Fibroblast of skin of left quadriceps (primary cell): Measurements from ENCODE around the gene SGO1.
A peak's percentile ranks its signal among the peaks of the same experiment; 100 is the strongest.

Source experiments
- DNase-seq, 2 experiments: peaks; one replicate each; pipeline ENCODE4 v3.0.0-alpha.2; 2013; ENCODE audit warnings: low read depth in 2 of 2

SGO1 gene

DNA sequence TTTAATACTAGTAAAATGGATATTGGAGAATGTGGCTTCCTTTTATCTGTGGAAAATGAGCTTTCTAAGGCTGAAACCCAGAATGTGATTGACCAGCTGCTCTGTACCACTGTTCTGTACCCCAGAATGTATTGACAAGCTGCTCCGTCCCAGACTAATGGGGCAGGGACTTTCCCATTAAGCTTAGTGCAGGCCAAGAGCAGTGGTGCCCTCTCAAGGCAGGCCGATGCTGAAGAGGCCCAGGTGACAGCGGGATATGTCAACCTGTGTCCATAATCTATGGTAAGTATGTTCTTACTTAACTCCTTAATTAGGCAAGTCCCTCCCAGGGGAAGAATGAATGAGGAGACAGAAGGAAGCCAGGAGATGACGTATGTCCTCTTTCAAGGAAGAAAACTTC lies 31.1 kb downstream of the SGO1 start:
- no peak for DNase-seq

DNA sequence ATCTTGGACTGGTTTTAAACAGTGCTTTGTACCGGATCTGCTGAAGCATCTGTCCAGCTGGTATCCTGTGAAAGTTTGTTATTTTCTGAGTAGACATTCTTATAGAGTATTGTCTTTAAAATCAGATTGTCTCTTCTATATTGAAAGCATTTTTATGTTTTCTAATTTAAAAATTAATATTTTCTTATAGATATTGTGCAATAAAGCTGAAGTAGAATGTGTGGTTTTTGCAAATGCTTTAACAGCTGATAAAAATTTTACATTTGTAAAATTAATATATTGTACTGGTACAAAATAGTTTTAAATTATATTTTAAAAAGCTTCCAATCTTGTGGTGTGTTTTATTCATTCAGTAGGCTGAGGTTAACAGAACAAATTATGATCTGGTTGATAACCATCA lies 31.9 kb downstream of the SGO1 start:
- DNase-seq, result no peak

DNA sequence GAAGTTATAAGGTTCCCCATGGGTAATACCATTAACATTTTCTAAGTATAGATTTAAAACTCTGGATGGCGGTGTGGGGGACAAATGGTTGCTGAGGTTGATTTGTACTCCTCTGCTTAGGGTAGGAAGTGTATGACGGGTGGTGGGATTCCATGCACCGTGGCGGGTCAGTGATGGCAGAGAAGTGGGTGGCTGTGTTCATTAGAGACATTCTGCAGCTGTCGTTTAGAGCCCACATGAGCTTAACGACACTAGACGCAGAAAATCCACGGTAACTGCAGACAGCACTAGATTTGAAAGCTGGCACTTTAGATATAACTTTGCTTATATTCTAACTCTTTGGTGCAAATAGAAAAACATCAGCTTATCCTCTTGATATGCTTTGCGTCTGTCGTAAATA lies 37.5 kb downstream of the SGO1 start:
- no peak for DNase-seq

DNA sequence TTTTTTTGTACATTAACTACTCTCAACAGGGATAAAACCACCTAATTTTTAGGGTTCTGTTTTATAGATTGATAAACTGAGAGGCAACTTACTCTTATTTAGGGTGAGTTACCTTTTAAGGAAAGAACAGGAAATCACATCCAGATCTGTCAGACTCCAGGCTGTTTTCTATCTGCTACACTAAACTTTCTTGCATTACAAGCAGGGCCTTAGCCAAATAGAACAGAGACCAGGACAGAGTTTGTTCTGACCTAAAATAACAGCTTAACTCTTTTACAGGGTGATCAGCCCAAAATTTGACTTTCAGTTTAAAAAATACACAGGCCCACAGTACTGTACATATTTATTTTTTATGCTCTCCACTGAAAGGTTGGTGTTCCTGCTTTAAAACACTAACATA lies 38.6 kb downstream of the SGO1 start:
- no peak for DNase-seq

DNA sequence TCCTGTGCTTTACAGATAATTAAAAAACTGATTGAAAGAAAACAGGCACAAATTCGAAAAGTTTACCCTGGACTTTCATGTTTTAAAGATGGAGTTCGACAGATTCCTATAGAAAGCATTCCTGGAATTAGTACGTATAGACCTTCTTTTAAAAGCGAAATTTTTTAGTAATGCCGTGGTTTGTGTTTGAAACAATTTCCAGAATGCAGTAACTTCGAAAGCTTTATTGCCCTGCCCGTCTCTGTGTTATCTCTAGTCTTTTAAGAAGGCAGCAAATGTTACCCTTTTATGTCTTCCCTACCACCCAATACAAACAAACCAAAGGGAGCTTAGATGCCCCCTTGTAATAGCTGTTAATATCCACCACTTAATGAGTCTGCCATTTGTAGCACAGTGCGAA lies 39.7 kb downstream of the SGO1 start:
- no peak for DNase-seq

DNA sequence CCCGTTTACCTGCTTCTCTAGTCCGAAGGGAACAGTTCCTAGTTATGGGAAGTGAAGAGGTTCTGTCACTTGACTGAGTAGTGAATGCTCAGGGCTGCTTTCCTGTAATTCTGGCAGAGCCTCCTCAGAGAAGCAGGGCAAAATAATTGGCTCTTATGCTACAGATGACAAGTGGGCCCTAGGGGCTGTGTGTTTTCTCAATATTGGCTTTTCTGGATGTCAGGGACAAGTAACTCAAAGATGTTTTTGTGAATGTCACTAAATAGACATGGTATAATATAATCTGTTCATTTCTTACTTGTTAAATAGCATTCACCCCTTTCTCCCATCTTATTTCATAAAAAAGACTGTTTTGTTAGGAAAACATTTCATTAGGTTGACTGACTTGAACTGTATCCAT lies 40.1 kb downstream of the SGO1 start:
- no peak for DNase-seq

DNA sequence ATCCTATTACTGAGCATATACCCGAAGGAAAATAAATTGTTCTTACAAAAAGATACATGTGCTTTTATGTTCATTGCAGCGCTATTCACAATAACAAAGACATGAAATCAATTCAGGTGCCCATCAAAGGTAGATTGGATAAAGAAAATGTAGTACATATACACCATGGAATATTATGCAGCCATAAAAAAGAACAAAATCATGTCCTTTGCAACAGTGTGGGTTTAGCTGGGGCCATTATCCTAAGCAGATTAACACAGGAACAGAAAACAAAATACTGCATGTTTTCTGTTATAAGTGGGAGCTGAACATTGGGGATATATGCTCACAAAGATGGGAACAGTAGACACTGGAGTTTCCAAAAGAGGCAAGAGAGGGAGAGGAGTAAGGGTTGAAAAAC lies 42.5 kb downstream of the SGO1 start:
- DNase-seq, result no peak

DNA sequence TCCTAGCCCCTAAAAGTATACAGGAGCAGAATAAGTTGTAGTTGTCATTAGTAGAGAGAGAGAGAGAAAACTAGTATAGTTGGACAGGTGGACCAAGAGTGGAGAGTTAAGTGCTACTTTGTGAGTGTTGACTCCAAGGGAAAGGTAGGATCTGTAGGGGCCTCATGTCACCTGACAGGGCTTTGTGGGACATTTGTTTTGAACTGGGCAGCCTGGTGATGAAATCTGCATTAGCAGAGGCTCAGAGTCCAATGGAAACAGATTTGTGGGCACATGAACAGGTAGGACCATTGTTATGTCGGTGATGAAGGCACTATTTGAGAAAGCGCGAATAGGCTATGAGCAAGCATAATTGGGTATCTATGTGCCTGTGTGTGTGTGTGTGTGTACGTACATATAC lies 43.5 kb downstream of the SGO1 start:
- DNase-seq, result no peak

DNA sequence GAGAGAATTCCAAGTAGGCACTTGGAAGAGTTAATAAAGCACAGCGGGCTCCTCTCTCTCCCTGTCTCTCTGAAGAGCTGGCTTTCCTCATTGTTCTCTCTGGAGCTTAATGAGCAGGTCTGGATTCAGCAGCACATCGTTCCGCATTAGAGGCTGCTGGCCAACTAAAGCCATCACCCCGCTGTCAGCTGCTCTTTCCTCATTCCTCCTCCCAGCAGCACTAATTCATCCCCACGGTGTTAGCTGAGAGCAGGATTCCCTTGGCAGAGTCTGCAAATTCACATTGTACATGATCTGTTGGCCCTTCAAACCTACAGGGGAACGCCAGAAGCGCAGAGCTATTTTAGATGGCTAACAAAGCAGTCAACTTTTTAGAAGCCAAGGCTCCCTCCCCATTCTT lies 44.2 kb downstream of the SGO1 start:
- DNase-seq, result peak in 1 of 2 experiments; percentile 3

DNA sequence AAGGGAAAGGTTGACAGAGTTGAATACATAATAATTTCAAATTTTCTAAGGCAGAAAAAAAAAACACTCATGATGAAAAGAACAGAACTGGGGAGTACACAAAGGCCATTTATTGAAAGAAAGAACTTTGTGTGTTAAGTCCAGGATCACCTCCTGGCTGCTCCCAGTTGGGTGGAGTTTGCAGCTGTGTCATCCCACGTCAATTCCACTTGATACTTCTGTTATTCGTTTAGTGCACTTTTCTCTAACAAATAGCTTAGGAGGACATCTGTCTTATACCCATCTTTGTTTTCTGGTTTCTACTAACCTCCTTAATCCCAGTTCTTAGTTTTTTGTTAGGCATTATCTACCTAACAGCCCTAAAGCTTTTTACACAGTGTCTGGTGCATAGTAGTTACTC lies 44.7 kb downstream of the SGO1 start:
- DNase-seq, result no peak

DNA sequence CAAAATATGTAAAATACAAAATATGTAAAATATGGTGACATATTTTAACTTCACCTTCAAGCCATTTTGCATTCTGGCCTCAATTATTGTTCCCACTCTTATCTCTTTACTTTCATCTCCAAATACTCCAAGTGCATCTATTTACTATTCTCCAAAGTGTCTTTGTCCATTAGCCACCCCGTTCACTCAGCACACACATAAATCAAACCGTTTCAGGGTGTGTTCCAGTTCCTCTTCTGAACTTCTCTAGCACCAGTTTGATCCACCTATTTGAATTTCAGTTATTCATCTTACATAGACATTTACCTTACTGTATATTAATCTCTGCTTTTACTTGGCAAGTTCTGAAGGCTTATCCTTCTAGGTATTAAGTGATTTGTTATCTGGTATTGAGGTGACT lies 45.1 kb downstream of the SGO1 start:
- no peak for DNase-seq

DNA sequence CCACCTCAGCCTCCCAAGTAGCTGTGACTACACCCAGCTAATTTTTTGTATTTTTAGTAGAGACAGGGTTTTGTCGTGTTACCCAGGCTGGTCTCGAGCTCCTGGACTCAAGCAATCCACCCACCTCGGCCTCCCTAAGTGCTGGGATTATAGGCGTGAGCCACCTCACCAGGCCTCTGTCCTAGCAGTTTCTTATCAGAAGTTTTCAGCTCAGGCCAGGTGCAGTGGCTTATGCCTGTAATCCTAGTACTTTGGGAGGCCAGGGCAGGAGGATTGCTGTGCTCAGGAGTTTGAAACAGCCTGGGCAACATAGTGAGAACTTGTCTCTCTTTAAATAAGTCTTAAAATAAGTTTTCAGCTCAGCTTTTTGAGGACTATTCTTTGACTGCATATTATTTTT lies 48.4 kb downstream of the SGO1 start:
- DNase-seq, result no peak

DNA sequence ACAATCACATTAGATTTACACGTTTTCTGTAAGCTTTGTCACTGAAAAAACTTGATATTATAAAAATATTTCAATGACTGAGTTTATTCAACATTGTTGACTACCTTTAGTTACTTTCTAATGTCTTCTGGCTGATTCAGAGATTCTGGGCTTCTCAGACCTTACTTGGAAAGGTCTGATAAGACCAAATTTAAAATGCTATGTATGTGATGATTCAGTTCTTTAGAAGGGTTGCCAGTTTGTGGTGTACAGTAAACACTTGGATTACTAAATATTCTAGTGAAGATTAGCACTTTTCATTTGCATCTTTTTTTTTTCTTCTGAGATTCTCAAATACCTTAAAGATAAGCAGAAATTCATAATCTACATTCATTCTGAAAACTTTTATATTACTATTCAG lies 49.8 kb downstream of the SGO1 start:
- no peak for DNase-seq

DNA sequence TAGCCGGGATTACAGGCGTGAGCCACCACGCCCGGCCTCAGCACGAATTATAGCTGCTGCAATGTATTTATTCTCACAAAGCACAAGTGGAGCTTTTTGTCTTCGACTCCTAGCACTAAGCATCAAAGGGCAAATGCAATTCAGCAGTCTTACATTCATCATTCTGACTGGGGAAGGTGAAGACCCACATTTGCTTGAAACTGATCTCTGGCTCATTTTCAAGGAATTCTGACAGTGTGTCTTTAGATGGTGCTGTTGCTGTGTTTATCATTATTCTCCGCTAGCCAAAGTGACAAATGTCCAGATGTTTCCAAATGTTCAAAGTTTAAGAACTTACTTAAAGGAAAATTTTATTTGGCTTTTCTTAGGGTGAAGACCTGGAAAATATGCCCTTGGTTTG lies 55.9 kb downstream of the SGO1 start:
- DNase-seq, result no peak

DNA sequence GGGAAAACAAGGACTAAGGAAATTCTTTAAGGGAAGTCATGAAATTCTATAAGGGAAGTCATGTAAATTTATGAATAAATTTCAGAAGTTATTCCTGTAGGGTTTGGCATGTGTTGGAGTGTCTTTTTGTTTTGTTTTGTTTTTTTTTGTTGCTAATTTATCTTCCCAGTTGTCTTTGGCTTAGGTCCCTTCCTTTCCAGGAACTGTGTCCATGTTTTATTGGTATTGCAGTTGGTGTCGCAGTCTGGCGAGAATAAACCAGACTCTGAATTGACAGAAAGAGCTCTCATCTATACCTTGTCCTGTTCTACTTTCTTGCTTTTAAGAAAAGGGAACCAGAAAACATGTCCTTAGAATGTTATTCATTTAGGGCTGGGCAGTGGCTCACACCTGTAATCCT lies 57.6 kb downstream of the SGO1 start:
- no peak for DNase-seq

DNA sequence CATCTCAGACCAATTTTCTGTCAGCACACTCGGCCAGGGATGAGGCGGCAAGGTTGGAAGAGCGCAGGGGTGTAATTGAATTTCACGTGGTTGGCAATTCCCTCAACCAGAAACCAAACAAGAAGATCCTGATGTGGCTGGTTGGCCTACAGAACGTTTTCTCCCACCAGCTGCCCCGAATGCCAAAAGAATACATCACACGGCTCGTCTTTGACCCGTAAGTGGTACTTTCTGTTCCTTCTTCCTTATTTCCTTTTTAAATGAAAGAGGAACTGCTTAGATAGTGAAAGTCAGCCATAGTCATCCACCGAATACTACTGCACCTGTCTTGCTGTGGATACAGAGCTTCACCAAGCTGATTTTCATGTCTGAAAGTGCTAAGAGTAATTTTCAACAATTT lies 60.1 kb downstream of the SGO1 start:
- no peak for DNase-seq

DNA sequence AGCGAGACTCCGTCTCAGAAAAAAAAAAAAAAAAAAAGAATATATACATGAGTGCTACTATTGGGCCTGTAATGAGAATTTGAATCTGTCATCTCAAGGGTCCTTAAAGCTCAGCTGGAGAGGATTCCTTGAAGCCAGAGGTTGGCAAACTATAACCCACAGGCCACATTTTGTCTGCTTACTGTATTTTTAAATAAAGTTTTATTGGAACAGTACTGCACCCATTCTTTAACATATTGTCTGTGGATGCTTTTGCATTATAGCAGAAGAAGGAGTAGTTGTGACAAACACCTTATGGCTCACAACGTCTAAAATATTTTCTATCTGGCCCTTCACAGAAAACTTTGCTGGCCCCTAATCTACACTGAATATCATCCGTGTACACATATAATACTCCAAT lies 60.7 kb downstream of the SGO1 start:
- no peak for DNase-seq

DNA sequence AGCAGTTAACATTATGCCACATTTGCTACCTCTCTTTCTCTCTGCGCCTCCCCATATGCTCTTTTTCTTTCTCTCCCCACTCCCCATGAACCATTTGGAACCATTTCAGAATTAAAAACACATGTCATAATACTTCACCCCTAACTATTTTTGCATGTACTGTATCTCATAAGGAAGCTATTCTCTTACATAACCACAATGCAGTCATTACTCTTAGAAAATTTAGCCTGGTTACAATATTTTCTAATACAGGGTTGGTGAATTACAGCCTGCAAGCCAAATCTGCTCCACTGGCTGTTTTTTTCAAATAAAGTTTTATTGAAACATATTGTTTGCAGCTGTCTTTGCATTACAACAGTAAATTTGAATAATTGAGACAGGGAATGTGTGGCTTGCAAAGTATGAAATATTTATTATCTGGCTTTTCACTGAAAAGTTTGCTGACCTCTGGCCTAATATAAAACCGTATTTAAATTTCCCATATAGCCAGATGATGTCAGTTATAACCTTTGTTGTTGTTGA lies 62.8 kb downstream of the SGO1 start:
- DNase-seq, result peak; percentile 59 to 63

DNA sequence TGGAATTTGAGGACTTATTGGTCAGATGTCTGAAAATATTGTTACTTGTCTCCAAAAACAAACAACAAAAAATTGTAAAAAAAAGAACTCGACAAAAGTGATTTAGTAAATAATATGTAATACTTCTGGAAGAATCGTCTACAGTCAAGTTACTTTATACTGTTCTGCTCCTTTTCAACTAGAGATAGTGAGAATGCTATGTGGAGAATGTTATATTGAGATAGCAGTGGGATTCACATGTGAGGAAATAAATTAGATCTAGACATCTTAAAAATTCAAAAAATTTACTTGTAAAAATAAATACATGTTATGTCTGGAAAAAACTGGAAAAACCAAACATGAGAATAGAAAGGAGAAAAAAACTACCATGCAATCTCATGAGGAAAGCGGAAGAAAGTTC lies 64.9 kb downstream of the SGO1 start:
- DNase-seq, result no peak
